Pons (tissue), 1 donor: ENCODE measurements around the gene PRR14.

ENCODE experiments used
- DNase-seq: peaks from one replicate; pipeline ENCODE4 v3.0.0-alpha.2; 2016; ENCODE audit warnings: low spot score

PRR14 gene

GRCh38 chr16:30650369-30651123 is at the start of gene PRR14:
Gene PRR14, plus strand, starts transcription at chr16:30650960. Its CDS starts 686 bp downstream, at chr16:30651646.
- peak; percentile 100 for DNase-seq

DNA sequence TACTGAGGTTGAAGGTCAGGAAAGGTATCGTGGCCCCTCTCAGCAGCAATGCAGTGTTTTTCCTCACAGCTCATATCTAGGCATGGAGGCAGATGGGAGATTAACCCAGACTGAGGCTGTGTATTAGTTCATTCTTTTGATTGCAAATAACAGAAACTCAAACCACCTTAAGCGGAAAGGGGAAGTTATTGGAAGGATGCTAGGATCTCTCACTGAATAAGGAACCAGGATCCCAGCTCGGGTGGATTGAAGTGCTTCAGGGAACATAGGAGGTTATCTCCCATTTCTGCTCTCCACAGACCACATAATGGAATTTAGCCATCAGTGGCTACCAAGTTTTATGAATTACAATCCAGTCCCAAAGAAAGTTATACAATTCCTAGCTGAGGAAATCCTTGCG is 48.8 kb upstream of the PRR14 start:
- DNase-seq = no peak

GRCh38 chr16:30602616-30603277 is 48.0 kb upstream of the PRR14 start:
- peak; percentile 51 for DNase-seq

- no peak for DNase-seq
Observed at GRCh38 chr16:30603945-30604315, 46.8 kb upstream of the PRR14 start.

GRCh38 chr16:30604316-30604947 is 46.3 kb upstream of the PRR14 start:
- no peak for DNase-seq

- DNase-seq = peak; percentile 43
Observed at GRCh38 chr16:30605158-30605557, 45.6 kb upstream of the PRR14 start.

DNA sequence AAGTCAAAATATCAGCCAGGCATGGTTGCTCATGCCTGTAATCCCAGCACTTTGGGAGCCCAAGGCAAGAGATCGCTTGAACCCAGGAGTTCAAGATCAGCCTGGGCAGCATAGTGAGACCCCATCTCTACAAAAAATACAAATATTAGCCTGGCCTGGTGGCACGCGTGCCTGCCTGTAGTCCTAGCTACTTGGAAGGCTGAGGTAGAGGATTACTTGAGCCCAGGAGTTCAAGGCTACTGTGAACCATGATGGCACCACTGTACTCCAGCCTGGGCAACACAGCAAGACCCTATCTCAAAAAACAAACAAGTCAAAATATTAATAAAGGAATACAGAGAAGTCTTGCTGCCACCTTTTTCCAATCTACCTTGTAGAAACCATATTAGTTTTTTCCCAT is 44.8 kb upstream of the PRR14 start:
- DNase-seq = no peak

- DNase-seq = no peak
Observed at GRCh38 chr16:30609002-30609925, 41.5 kb upstream of the PRR14 start.

- DNase-seq = peak; percentile 99
Observed at GRCh38 chr16:30609926-30610839, 40.6 kb upstream of the PRR14 start, which contains the start of gene ZNF689. Gene ZNF689, minus strand, starts transcription at chr16:30610389. Its CDS starts 348 bp downstream, at chr16:30610041.

GRCh38 chr16:30615358-30616091 is 35.2 kb upstream of the PRR14 start:
- peak; percentile 46 for DNase-seq

GRCh38 chr16:30619202-30619601 is 31.6 kb upstream of the PRR14 start:
- no peak for DNase-seq

DNA sequence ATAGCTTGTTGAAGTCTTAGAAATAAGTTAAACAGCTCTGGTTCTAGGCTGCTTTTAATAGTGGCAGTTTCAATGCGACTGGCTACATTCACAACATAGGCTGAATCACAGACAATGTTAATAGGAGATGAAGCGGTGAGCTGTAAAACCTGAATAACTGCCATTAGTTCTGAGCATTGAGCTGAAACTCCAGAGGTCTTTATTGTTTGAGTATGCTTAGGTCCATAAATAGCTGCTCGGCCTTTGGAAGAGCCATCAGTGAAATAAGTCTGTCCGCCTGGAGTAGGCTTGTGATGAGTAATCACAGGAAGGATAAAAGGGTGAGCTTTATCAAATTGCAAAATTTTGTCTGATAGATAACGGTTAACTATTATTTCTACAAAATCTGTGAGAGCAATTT is 31.1 kb upstream of the PRR14 start:
- DNase-seq = no peak

DNA sequence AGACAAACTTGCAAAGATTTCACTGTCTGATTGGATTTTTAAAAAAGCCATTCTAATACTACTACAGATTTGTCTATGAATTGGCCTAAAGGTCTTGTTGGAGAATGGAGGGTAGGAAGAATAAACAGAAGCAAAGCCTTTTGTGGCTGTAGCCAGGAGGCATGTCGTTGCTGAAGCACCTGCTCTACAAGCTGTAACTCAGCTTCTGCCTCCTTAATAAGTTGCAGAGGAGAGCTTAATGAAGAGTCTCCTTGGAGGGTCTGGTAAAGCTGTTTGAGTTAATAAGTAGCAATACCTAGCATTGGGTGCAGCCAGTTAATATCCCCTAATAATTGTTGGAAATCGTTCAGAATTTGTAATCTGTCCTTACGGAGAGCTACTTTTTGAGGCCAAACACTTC is 30.6 kb upstream of the PRR14 start:
- DNase-seq = no peak

GRCh38 chr16:30621765-30622164 is 29.0 kb upstream of the PRR14 start:
- no peak for DNase-seq

DNA sequence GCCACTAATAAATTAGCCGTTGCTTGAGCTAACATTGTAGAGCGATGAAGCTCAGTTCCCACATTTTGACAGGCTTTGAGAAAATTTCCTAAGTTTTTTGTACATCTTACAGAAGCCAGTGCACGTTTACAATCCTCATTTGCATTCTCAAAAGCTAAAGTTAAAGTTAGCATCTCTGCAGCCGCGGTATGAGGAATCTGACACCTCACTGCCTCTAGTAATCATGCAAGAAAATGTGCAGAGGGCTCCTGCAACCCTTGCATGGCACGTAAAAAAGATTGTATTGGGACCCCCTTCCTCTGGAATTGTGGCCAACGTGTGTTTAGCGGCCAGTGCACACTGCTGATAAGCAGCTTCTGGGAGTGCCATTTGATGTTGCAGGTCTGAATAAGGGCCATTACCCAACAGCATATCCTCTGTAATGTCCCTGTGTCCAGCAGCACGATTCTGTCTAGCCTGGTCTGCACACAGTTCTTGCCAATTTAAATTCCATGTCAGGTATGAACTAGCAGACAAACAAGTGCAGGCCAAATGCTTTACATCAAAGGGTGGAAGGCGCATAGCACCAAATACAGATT is 28.2 kb upstream of the PRR14 start:
- DNase-seq = no peak

DNA sequence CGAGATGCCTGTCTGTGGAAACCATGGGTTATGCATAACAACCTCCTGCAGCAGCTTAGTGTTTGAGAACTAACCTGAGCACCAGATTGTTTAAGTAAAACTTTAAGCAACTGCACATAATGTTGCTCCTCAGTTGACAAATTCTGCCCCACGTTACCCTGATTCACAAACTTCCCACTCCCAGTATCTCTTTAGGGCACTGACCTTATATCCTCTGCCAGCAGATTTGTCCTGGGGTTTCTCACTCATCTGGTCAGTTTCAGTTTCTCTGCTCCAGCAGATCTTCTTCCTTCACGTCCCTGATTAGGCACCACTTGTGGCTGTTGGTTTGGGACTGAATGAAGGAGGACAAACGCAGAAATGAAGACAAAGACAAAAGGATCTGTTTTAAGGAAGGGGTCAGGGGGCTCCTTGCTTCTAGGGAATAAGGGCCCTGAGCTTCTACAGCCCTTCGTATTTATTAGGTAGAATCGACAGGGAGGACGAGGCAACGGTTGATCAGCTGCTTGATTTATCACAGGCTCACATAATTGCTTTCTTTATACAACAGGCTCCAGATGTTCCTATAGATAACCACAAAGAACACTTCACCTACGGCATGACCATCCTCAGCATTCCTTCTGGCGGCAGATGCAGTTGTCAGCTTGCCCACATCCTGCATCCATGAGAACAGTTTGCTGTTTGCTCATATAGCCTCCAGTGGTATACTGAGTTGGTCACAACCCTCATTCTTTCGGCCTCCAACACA is 27.1 kb upstream of the PRR14 start:
- no peak for DNase-seq

DNA sequence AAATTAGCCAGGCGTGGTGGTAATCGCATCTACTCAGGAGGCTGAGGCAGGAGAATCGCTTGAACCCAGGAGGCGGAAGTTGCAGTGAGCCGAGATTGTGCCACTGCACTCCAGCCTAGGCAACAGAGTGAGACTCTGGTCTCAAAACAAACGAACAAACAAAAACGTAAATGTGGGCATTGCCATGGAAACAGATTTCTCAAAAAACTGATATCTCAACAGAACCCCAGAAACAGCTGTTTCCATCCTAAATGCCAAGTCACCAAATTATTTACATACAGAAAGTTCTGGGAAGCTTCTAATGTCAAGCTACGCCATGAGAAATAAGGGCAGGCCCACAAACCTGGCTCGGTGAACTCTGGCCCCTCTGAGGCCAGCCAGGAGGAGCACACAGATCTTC is 24.5 kb upstream of the PRR14 start:
- no peak for DNase-seq

- peak; percentile 91 for DNase-seq
Observed at GRCh38 chr16:30628628-30629540, 21.9 kb upstream of the PRR14 start.
